SH-SY5Y (cell line): ENCODE results near the gene CXCL3.

Experiments
- GATA2 ChIP-seq: IDR thresholded peaks from 2 replicates; pipeline ENCODE4 v1.6.1; 2011; ENCODE audit warnings: mild to moderate bottlenecking, low read depth, low read length
- GATA3 ChIP-seq: IDR thresholded peaks from 2 replicates; pipeline ENCODE4 v1.6.1; 2011; ENCODE audit warnings: low read depth, mild to moderate bottlenecking, low read length, moderate library complexity

DNA sequence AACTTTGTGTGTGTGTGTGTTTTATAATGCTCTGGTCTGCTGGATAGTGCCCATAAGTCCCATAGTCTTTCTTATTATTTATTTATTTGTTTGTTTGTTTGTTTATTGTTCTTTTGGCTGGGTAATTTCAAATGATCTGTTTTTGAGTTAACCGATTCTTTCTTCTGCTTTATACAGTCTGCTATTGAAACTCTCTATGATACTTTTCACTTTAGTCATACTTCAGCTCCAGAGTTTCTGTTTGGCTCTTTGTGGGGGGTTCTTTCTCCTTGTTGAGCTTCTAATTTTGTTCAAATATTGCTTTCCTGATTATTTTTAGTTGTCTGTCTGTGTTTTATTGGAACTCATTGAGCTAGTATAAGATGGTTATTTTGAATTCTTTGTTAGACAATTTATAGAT, 10.0 kb downstream of the CXCL3 start:
- no peak for TF ChIP-seq GATA3
- no peak for TF ChIP-seq GATA2
